ENCODE results near the gene TEDDM1.
"Not testable (repeated sequence)": the region's sequence is repeated elsewhere in the genome, so short reads cannot be mapped to it uniquely, and the experiment has no call there.

The TEDDM1 gene

GRCh38 chr1:182400567-182400966 is at the start of gene TEDDM1:
Gene TEDDM1, minus strand, starts transcription at chr1:182400667. Its CDS starts 182 bp downstream, at chr1:182400485.
- no peak for DNase-seq (ENCODE audit: low read depth in 2 of 2)

DNA sequence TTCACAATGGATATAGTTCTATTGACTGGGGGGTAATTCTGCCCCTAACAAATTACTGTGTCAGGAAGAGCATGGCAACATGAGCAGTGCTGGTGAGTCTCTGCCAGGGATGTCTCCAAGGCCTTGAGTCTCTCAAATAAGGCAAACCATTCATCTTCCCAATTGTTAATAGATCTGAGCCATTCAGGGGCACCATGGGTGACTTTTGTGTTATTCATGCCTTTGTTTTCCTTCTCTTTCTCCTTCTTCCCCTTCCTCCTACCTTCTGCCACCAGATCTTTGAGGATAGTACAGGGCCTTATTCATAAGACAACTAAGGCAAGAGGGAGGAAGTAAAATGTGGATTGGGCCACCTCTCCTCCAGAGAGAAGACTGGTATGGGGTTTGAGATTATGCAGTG is 49.6 kb upstream of the TEDDM1 start, which contains the start of gene RGSL1:
TSS of gene RGSL1 (plus strand) at position 60 of the 400 bp plus-strand sequence. CDS start at position 80, 20 bp downstream.
- DNase-seq (ENCODE audit: low read depth in 2 of 2): no peak

GRCh38 chr1:182447660-182448059 is 47.2 kb upstream of the TEDDM1 start:
- DNase-seq (ENCODE audit: low read depth in 2 of 2): no peak

- DNase-seq (ENCODE audit: low read depth in 2 of 2): not testable (repeated sequence)
These were observed 46.7 kb upstream of the TEDDM1 start for GRCh38 chr1:182447124-182447523.

DNA sequence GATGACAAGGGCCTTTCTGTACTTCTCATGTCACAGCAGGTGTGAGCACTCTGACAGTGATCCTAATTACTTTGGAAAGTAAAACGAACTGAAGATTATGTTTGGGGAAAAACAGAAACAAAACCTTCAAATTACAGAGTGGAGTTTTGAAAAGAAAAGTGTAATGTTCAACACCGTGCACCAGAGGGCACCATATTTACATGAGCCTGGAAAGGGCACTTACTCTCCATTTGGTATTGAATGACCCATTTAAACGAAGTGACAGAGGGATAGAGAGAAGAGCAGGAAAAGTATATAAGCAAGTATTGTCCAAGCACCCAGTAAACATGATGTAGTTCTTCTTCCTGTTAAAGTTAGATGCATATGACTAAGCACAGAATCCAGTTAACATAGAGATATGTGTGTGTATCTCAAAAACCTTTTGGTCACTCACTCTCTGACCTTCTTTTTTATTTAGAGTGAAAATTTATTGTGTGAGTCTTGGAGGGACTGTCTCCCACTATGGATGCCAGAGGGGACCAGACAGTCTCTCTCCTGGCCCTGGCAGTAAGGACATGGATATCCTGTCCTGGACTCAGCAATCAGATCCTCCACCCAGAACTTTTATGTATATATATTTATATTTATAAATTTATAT is 45.7 kb upstream of the TEDDM1 start:
- no peak for DNase-seq (ENCODE audit: low read depth in 2 of 2)

DNA sequence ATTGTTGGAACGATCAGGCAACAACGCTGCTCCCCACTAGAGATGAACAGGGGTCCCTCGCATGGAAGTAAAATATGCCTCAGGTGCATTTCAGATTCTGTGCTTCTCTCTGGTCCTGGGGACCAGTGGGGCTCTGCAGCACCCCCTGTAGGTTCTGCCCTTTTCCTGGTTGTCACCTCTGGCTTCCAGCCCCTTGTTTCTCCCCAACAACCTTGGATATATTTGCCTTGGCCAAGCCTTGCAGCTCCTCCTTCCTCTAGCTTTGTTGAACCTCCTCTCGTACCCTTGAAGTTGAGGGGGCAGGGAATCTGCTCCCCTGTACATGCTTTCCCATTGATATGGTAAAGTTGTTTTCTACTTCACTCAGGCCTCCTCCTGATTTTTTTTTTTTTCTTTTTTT is 44.0 kb upstream of the TEDDM1 start:
- no peak for DNase-seq (ENCODE audit: low read depth in 2 of 2)

- no peak for DNase-seq (ENCODE audit: low read depth in 2 of 2)
These were observed 41.9 kb upstream of the TEDDM1 start for GRCh38 chr1:182442333-182442732.

- no peak for DNase-seq (ENCODE audit: low read depth in 2 of 2)
These were observed 41.3 kb upstream of the TEDDM1 start for GRCh38 chr1:182441719-182442118.

GRCh38 chr1:182438326-182438725 is 37.9 kb upstream of the TEDDM1 start:
- DNase-seq (ENCODE audit: low read depth in 2 of 2): no peak

- DNase-seq (ENCODE audit: low read depth in 2 of 2): no peak
These were observed 33.1 kb upstream of the TEDDM1 start for GRCh38 chr1:182433580-182433979.

DNA sequence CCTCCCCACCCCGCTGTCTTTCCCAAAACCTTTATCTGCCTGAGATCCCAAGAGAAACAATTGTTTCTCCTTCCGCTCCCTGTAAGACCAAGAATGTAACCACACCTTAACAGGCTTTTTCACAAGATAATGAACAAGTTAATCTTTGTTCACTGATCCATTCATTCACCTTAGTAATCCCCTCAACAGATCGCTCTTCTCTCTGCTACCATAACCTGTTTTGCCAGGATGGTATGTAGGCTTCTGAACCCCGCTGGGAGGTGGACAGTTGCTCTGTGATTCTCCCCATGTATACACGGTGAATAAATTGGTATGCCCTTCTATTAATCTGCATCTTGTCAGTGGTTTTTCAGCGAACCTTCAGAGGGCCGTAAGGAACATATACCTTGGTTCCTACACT is 30.8 kb upstream of the TEDDM1 start:
- no peak for DNase-seq (ENCODE audit: low read depth in 2 of 2)

DNA sequence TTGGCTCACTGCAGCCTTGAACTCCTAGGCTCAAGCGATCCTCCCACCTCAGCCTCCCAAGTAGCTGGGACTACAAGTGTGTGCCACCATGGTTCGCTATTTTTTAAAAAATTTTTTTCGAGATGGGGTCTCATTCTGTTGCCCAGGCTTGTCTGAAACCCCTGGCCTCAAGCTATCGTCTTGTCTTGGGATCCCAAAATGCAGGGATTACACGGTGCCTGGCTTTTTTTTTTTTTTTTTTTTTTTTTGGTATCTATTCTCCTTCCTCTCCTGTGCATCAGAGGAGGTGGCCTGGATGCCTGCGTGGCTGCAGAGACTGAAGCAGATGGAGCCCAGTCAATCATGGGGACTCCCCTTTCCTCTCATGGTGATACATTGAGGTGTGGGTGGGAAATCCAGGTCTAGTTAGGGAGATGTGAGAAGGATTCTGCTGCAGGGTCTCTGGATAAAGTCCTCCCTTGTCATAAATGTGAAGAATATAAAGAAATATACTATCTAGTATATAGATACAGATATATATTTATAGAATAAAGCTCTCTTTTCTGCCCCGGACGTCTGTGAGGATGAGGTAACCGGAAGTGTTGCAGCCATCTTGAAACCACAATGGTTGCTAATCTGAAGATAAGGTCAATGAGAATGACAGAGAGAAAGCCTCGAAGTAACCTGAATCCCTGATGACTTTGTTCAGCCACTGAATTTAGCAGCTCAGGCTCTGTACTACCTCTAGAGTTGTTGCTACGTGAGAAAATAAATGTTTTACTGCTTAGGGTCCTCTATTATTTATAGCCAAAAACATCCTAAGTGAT is 30.0 kb upstream of the TEDDM1 start:
- no peak for DNase-seq (ENCODE audit: low read depth in 2 of 2)

DNA sequence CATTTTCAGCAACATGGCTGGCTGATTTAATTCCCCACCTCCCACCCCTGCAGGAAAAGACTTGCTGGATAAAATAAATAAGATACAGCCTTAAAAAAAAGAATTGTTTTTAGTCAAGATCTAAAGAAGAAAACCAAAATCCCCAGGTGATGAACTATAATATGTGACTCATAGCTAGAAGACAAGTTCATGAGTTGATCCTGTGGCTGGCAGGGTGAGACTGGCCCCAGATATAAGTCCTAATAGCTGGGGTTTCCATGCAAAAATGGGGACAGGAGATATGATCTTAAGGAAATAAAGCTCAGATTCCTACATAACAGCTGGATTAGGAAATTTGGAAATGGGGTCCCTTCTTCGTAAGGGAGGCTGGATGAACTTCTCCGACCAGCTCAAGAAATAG is 27.6 kb upstream of the TEDDM1 start:
- DNase-seq (ENCODE audit: low read depth in 2 of 2): no peak

DNA sequence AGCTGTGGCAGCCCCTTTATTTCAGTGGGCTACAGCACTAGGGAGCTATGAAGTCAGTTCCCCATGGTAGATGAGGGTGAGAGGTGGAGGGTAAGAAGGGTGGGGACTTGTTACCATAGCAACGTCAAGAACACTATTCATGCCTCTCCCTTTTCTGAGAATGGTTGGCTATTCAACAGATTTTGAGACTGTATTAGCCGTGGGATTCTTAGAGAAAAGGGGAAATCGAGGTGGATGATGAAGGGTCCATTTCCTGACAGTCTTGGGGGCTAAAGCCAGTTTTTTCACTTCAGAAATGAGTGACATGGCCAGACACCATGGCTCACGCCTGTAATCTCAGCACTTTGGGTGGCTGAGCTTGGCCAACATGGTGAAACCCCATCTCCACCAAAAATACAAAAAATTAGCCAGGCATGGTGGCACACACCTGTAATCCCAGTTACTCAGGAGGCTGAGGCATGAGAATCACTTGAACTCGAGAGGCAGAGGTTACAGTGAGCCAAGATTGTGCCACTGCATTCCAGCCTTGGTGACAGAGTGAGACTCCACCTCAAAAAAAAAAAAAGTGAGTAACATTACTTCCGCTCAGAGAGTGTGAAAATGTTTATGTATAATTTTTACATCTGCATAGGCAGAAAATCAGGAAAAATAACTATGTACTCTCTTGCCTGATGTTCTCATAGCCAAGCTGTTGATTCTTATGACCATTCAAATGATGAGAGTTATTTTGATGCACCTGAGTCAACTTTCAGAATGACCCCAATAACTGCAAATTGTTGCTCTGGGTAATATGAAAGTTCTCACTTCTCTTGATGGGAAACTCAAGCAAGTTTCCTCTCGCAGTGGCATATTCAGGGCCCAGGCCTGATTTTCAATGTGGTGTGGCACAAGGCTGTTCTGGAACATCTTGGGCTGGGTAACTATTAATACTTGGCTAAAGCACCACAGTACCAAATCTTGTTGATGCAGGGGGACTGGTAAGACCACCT is 26.3 kb upstream of the TEDDM1 start:
- DNase-seq (ENCODE audit: low read depth in 2 of 2): no peak

- DNase-seq (ENCODE audit: low read depth in 2 of 2): no peak
These were observed 15.3 kb upstream of the TEDDM1 start for GRCh38 chr1:182415789-182416188.

DNA sequence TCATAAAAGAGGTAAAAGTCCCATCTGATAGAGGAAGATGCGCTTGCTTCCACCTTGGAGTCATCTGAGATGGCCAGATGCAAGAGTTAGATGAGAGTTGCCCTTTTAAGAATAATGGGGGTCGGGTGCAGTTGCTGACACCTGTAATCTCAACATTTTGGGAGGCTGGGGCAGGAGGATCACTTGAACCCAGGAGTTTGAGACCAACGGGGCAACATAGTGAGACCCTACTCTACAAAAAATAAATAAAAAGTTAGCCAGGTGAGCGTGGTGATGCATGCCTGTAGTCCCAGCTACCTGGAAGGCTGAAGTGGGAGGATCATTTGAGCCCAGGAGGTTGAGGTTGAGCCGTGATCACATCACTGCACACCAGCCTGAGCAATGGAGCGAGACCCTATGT is 13.5 kb upstream of the TEDDM1 start:
- DNase-seq (ENCODE audit: low read depth in 2 of 2): no peak

GRCh38 chr1:182413486-182413885 is 13.0 kb upstream of the TEDDM1 start:
- no peak for DNase-seq (ENCODE audit: low read depth in 2 of 2)

DNA sequence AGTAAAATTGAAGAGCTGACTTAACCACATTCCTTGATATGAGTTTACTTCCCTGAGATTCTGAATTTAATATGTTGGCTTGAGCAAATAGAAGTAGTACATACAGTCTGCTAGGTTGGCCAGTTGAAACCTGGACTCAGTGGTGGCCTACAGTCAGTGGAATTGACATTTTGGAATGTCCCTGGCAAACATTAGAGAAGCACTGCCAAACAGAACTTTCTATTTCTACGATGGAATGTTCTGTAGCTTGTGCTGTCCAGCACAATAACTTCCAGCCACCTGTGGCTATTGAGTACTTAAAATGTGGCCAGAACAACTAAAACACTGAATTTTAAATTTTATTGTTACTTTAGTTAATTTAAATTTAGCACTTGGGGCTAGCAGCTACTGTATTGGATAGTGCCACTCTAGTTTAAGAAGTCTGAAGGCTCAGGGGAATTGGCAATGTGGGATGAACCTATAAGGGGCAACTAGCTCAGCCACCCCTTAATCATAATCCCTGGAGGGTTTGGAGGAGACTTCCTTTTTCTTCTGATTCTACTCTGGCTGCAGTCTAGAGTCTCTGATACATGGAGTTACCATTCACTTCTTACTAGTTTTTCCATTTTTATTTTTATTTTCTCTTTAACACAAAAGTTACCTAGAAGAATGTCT is 10.3 kb upstream of the TEDDM1 start:
- DNase-seq (ENCODE audit: low read depth in 2 of 2): no peak

DNA sequence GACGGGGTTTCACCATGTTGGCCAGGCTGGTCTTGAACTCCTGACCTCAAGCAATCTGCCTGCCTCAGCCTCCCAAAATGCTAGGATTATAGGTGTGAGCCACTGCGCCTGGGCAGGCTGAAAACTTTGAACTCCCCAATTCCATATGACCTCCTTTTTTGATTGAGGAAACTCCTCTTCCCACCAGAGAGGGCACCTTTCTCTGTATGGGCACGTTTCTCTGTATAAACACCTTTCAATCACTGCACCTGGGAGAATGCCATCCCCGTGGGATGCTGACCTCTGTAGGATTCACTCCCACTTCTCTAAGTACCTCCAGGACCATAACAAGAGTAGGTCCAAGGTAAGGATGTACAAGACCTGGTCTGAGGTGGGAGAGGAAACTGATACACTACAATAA is 9.7 kb upstream of the TEDDM1 start:
- DNase-seq (ENCODE audit: low read depth in 2 of 2): no peak

DNA sequence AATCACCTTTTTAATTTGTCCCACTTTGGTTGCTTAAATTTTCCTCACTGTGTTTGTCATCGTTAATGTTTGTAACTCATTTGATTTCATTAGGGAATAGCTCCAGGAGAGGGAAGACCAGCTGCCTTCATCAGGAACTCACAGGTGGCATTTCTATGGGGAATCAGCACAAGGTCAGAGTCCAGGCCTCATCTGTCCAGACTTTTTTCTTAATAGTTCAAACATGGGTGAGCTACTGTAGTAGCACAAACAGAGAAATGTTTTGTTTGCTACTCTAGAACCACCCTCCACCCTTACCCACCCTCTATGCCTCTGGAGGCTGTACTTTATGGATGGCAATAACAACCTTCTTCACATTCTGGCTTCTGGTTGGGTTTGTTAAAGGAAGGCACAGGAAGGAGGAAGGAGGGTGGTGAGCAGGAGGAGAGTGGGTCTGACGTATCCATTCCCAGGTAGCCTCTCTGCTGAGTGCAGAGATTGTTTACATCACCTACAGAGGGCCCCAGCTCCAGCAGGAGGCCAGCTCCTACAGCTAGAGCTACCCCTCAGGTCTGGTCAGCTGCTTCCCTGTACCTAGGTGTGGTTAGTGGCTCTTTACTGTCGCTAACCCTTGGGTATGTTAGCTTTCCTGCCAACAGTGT is 8.1 kb upstream of the TEDDM1 start:
- no peak for DNase-seq (ENCODE audit: low read depth in 2 of 2)

GRCh38 chr1:182407724-182408123 is 7.3 kb upstream of the TEDDM1 start:
- DNase-seq (ENCODE audit: low read depth in 2 of 2): no peak
